CD4-positive, alpha-beta T cell (primary cell): ENCODE results near the gene CYTH2. TPM values are rescaled to one million over a fixed set of nuclear protein-coding genes. Genes with fewer than 3 reads are reported as not detected.

Source experiments
- ATAC-seq: fragments of 200-7000 bp; cut with Tn5 transposase; one replicate; pipeline ENCODE4 v1.10.0; 2022; ENCODE audit warnings: mild to moderate bottlenecking; ENCODE audit not compliant: poor library complexity
- CTCF ChIA-PET: fragments of 350-600 bp; sonication (Branson Sonifier 250); formaldehyde crosslinking; loops from one replicate; lab custom pipeline; 2021; ENCODE audit warnings: antibody characterized with exemption, inconsistent platforms; lab: Charles Lee
- POLR2A ChIA-PET: fragments of 350-600 bp; sonication (Branson Sonifier 250); formaldehyde crosslinking; loops from one replicate; lab custom pipeline; 2021; ENCODE audit warnings: antibody characterized with exemption, inconsistent platforms; lab: Charles Lee
- DNase-seq, 14 experiments: peaks; one replicate each; pipeline ENCODE4 v3.0.0-alpha.2; 2013 to 2020; ENCODE audit warnings: mixed read lengths in 2 of 14
- H3K27ac ChIP-seq, 2 donors: one replicate each; pipeline versions ENCODE4 v1.5.1 to v1.7.0; 2013; ENCODE audit warnings: low read length in 2 of 2, low read depth in 1 of 2, mild to moderate bottlenecking in 1 of 2
- H3K27me3 ChIP-seq, 2 experiments: 1 replicate in 1 of 2; 2 replicates in 1 of 2; pipeline versions ENCODE4 v1.6.1 to v1.7.0; 2013; ENCODE audit warnings: low read length in 2 of 2, control low read depth in 1 of 2, mild to moderate bottlenecking in 1 of 2, moderate library complexity in 1 of 2; ENCODE audit not compliant: insufficient read depth in 2 of 2, control insufficient read depth in 1 of 2
- H3K36me3 ChIP-seq: one replicate; pipeline ENCODE4 v1.6.1; 2013; ENCODE audit warnings: low read length, control low read depth; ENCODE audit not compliant: insufficient read depth
- H3K4me1 ChIP-seq: one replicate; pipeline ENCODE4 v1.6.1; 2013; ENCODE audit warnings: low read length, control low read depth; ENCODE audit not compliant: insufficient read depth
- H3K4me3 ChIP-seq: one replicate; pipeline ENCODE4 v1.5.1; 2013; ENCODE audit warnings: mild to moderate bottlenecking, low read length, moderate library complexity
- H3K9me3 ChIP-seq, 2 experiments: 1 replicate in 1 of 2; 2 replicates in 1 of 2; pipeline versions ENCODE4 v1.6.1 to v1.7.0; 2013; ENCODE audit warnings: low read length in 2 of 2, mild to moderate bottlenecking in 2 of 2, control low read depth in 1 of 2, moderate library complexity in 1 of 2; ENCODE audit not compliant: control insufficient read depth in 1 of 2, insufficient read depth in 1 of 2
- H3K27ac Mint-ChIP-seq: one replicate; pipeline ENCODE4 v1.8.0; 2020; ENCODE audit warnings: mixed read lengths
- H3K27me3 Mint-ChIP-seq: one replicate; pipeline ENCODE4 v1.8.0; 2021; ENCODE audit warnings: mixed read lengths
- H3K36me3 Mint-ChIP-seq: one replicate; pipeline ENCODE4 v1.8.0; 2021; ENCODE audit warnings: low read depth, mixed read lengths
- H3K4me1 Mint-ChIP-seq: one replicate; pipeline ENCODE4 v1.8.0; 2021; ENCODE audit warnings: low read depth, mixed read lengths
- H3K4me3 Mint-ChIP-seq: one replicate; pipeline ENCODE4 v1.8.0; 2020; ENCODE audit warnings: mild to moderate bottlenecking, mixed read lengths
- H3K9me3 Mint-ChIP-seq: one replicate; pipeline ENCODE4 v1.8.0; 2020; ENCODE audit warnings: mixed read lengths
- CTCF ChIP-seq: fragments of 200-600 bp; IDR thresholded peaks from one replicate; pipeline ENCODE4 v1.8.0; 2022; ENCODE audit warnings: antibody characterized with exemption, mild to moderate bottlenecking
- intact Hi-C, 2 experiments: fragments of 100-400 bp; cut with DNase I in 1 of 2; cut with micrococcal nuclease in 1 of 2; formaldehyde crosslinking; loops; one replicate each; pipeline versions ENCODE4 v1.15.1 to v1.9.0; 2023 to 2025; cut with DNase I, micrococcal nuclease
- total RNA-seq, 174 experiments: library from RNA in 2 of 174; stranded (reverse) in 2 of 174; gene quantifications; one replicate each; pipeline ENCODE4 v1.2.3 and lab custom pipeline; 2021 to 2026

The CYTH2 gene
- total RNA-seq, 2 experiments from 2014 or later: 23.4 to 25.3 TPM

GRCh38 chr19:48443731-48444128 lies 25.4 kb upstream of the CYTH2 start:
- no peaks in the 10 kb centered on the region for H3K9me3 Mint-ChIP-seq
- peaks cover 34% of the 10 kb centered on the region for H3K27me3 Mint-ChIP-seq
- no peak for TF ChIP-seq CTCF
- intact Hi-C loops: loop anchor here (2.0 to 5.0 kb wide), 5 partner anchors 25 to 126 kb away; partner anchors contain the start of genes CYTH2 (in 1 of the 2), KDELR1 (in 1 of the 2) and TMEM143 (in 1 of the 2)
- peaks cover 31% of the 10 kb centered on the region for H3K36me3 Mint-ChIP-seq
- Histone ChIP-seq H3K9me3 (no peaks in the 10 kb centered on the region), H3K27me3 (peaks cover 18 to 25% of the 10 kb centered on the region in 2 experiments), H3K36me3 (peaks cover 6% of the 10 kb centered on the region), H3K4me3 (peak overlapping the region; percentile 85), H3K4me1 (peaks cover 31% of the 10 kb centered on the region), H3K27ac (no peak overlapping the region)
- ChIA-PET POLR2A (interaction anchor here (1.0 kb wide), 1 partner anchor 52 kb away, joined by 3 read pairs; the partner anchor contains the start of gene KDELR1), CTCF (no interaction called here)
- H3K27ac Mint-ChIP-seq: no peak overlapping the region
- DNase-seq: peak in 2 of 14 experiments; percentile 35 to 47
- ATAC-seq: no peak
- H3K4me3 Mint-ChIP-seq: no peak overlapping the region
- peaks cover 25% of the 10 kb centered on the region for H3K4me1 Mint-ChIP-seq

GRCh38 chr19:48444129-48444935 lies 24.8 kb upstream of the CYTH2 start:
- ATAC-seq (no peak), DNase-seq (peak in 3 of 14 experiments; percentile 11 to 47 (median 20))
- POLR2A ChIA-PET: interaction anchor here (1.2 kb wide), 1 partner anchor 123 kb away, joined by 3 read pairs; no protein-coding TSS in a partner anchor
- H3K27me3 Mint-ChIP-seq: peaks cover 32% of the 10 kb centered on the region
- intact Hi-C loops: loop anchor here (2.0 to 5.0 kb wide), 5 partner anchors 24 to 127 kb away; partner anchors contain the start of genes CYTH2 (in 1 of the 2), KDELR1 (in 1 of the 2) and TMEM143 (in 1 of the 2)
- Histone ChIP-seq H3K4me1 (peaks cover 31% of the 10 kb centered on the region), H3K4me3 (peak overlapping the region; percentile 85), H3K36me3 (peaks cover 10% of the 10 kb centered on the region), H3K9me3 (no peaks in the 10 kb centered on the region), H3K27me3 (peaks cover 16 to 25% of the 10 kb centered on the region in 2 experiments), H3K27ac (no peak overlapping the region)
- no peaks in the 10 kb centered on the region for H3K9me3 Mint-ChIP-seq
- peaks cover 37% of the 10 kb centered on the region for H3K36me3 Mint-ChIP-seq
- CTCF ChIA-PET: interaction anchor here (0.8 to 1.5 kb wide), 4 partner anchors 50 to 93 kb away, joined by 3 to 8 read pairs (median 4); partner anchors contain the start of genes GRIN2D, KDELR1 and TMEM143
- H3K27ac Mint-ChIP-seq: no peak overlapping the region
- H3K4me3 Mint-ChIP-seq: peak overlapping the region; percentile 93
- H3K4me1 Mint-ChIP-seq: peaks cover 25% of the 10 kb centered on the region
- no peak for TF ChIP-seq CTCF

GRCh38 chr19:48444936-48445200 lies 24.3 kb upstream of the CYTH2 start:
- peak overlapping the region; percentile 93 for H3K4me3 Mint-ChIP-seq
- intact Hi-C loops: loop anchor here (1.0 to 5.0 kb wide), 6 partner anchors 24 to 128 kb away; partner anchors contain the start of genes CYTH2 (in 1 of the 2), KDELR1 (in 1 of the 2) and TMEM143 (in 1 of the 2)
- DNase-seq (no peak), ATAC-seq (no peak)
- H3K9me3 Mint-ChIP-seq: no peaks in the 10 kb centered on the region
- Histone ChIP-seq H3K4me1 (peaks cover 31% of the 10 kb centered on the region), H3K9me3 (no peaks in the 10 kb centered on the region), H3K36me3 (peaks cover 15% of the 10 kb centered on the region), H3K27me3 (peaks cover 16 to 25% of the 10 kb centered on the region in 2 experiments), H3K27ac (no peak overlapping the region), H3K4me3 (peak overlapping the region; percentile 85)
- peaks cover 41% of the 10 kb centered on the region for H3K36me3 Mint-ChIP-seq
- no peak for TF ChIP-seq CTCF
- CTCF ChIA-PET: interaction anchor here (0.8 to 1.5 kb wide), 4 partner anchors 51 to 94 kb away, joined by 3 to 8 read pairs (median 4); partner anchors contain the start of genes GRIN2D, KDELR1 and TMEM143
- peaks cover 25% of the 10 kb centered on the region for H3K4me1 Mint-ChIP-seq
- POLR2A ChIA-PET: interaction anchor here (1.0 to 1.7 kb wide), 3 partner anchors 124 to 200 kb away, joined by 3 to 8 read pairs (median 3); partner anchors contain the start of genes RPL18 and SPHK2
- peak overlapping the region; percentile 78 for H3K27ac Mint-ChIP-seq
- H3K27me3 Mint-ChIP-seq: peaks cover 28% of the 10 kb centered on the region
